Measurements from ENCODE around the gene COL2A1. TPM values are rescaled to one million over a fixed set of nuclear protein-coding genes. Genes with fewer than 3 reads are reported as not detected.

COL2A1 gene
- total RNA-seq, 1 experiment from 2014 or later: 0.50 TPM

DNA sequence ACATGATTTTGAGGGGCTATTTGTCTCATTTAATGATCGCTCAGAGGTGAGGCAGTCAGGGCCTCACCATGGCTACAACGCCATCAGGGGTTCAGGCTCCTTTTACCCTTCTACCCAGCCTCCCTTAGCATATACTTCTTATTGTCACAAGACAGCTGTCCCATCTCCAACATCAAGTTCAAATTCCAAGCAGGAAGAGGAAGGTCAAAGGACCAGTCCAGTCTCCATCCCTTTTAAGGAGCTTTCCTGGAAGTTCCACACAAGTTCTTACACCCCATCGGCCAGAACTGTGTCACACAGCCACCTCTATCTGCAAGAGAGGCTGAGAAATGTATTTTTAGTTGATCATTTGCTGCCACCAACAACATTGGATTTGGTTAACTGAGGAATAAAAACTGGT lies 49.2 kb downstream of the COL2A1 start:
- TF ChIP-seq, protein P1, sequence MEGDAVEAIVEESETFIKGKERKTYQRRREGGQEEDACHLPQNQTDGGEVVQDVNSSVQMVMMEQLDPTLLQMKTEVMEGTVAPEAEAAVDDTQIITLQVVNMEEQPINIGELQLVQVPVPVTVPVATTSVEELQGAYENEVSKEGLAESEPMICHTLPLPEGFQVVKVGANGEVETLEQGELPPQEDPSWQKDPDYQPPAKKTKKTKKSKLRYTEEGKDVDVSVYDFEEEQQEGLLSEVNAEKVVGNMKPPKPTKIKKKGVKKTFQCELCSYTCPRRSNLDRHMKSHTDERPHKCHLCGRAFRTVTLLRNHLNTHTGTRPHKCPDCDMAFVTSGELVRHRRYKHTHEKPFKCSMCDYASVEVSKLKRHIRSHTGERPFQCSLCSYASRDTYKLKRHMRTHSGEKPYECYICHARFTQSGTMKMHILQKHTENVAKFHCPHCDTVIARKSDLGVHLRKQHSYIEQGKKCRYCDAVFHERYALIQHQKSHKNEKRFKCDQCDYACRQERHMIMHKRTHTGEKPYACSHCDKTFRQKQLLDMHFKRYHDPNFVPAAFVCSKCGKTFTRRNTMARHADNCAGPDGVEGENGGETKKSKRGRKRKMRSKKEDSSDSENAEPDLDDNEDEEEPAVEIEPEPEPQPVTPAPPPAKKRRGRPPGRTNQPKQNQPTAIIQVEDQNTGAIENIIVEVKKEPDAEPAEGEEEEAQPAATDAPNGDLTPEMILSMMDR (IDR thresholded peaks at IDR 0.05; ENCODE audit: unreplicated experiment): no peak
- Mint-ChIP-seq H3K4me1 (ENCODE audit: low read depth, unreplicated experiment) (no peaks in the 10 kb centered on the region), H3K27ac (ENCODE audit: unreplicated experiment) (no peak overlapping the region), H3K27me3 (ENCODE audit: unreplicated experiment) (peaks cover 74% of the 10 kb centered on the region), H3K36me3 (ENCODE audit: insufficient read depth, unreplicated experiment) (no peaks in the 10 kb centered on the region), H3K4me3 (ENCODE audit: low read depth, unreplicated experiment) (no peak overlapping the region), H3K9me3 (ENCODE audit: low read depth, unreplicated experiment) (no peaks in the 10 kb centered on the region)
- CTCF ChIA-PET: no interaction called here
- intact Hi-C loops (cut with micrococcal nuclease; ENCODE audit: unreplicated experiment): no loop called here
- no TSS peak for BruUV-seq (replicated peaks)
- DNase-seq: no peak

DNA sequence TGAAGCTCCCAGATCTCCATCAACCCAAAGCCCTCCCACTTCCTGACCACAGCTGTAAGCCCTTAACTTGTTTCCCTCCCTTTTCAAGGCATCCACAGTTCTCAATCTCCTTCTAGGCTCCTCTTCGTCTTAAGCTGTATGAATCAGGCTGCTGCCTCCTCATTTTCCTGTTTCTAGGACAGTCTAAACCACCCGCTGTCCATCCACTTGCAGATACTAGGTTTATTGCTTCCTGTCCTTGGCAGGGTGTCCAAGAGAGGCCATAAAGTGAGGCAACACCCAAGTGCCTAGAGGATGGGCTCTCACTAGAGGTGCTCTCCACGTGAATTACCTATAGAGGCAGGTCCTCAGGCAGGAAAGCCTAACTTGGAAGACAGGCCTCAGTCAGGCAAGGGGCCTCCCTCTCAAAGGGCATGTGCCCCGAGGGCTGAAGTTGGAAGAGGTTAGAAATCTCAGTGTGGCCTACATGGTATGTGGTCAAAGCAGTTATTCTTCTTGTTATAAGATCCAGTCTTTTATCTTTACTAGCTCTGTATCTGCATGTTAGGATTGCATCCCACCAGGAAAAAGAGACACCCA lies 49.7 kb downstream of the COL2A1 start:
- Mint-ChIP-seq H3K4me1 (ENCODE audit: low read depth, unreplicated experiment) (no peaks in the 10 kb centered on the region), H3K27me3 (ENCODE audit: unreplicated experiment) (peaks cover 72% of the 10 kb centered on the region), H3K27ac (ENCODE audit: unreplicated experiment) (no peak overlapping the region), H3K9me3 (ENCODE audit: low read depth, unreplicated experiment) (no peaks in the 10 kb centered on the region), H3K4me3 (ENCODE audit: low read depth, unreplicated experiment) (no peak overlapping the region), H3K36me3 (ENCODE audit: insufficient read depth, unreplicated experiment) (no peaks in the 10 kb centered on the region)
- DNase-seq: no peak
- no TSS peak for BruUV-seq (replicated peaks)
- CTCF ChIA-PET: no interaction called here
- TF ChIP-seq, protein P1 (IDR thresholded peaks at IDR 0.05; ENCODE audit: unreplicated experiment): no peak
- intact Hi-C loops (cut with micrococcal nuclease; ENCODE audit: unreplicated experiment): no loop called here

DNA sequence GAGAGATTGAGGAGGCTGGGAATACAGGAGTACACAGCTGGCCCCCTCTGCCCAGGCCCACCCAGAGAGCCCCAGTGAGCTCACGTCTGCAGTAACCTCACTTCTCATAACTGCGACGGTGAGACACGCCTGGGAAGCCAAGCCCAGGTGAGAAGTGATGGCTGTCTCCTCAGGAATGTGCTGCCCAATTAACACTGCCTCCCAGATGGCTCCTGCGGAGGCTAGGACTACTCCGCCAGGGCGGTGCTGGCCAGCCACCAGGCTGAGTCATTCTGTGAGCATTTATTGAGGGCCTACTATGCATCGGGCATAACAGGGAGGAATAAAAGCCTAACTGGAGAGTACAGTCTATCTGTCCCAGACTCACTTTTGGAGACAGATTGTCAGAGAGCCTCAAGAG lies 50.2 kb downstream of the COL2A1 start:
- intact Hi-C loops (cut with micrococcal nuclease; ENCODE audit: unreplicated experiment): no loop called here
- Mint-ChIP-seq H3K9me3 (ENCODE audit: low read depth, unreplicated experiment) (no peaks in the 10 kb centered on the region), H3K36me3 (ENCODE audit: insufficient read depth, unreplicated experiment) (no peaks in the 10 kb centered on the region), H3K27ac (ENCODE audit: unreplicated experiment) (no peak overlapping the region), H3K27me3 (ENCODE audit: unreplicated experiment) (peaks cover 67% of the 10 kb centered on the region), H3K4me1 (ENCODE audit: low read depth, unreplicated experiment) (no peaks in the 10 kb centered on the region), H3K4me3 (ENCODE audit: low read depth, unreplicated experiment) (no peak overlapping the region)
- no peak for DNase-seq
- CTCF ChIA-PET: no interaction called here
- TF ChIP-seq, protein P1 (IDR thresholded peaks at IDR 0.05; ENCODE audit: unreplicated experiment): no peak
- no TSS peak for BruUV-seq (replicated peaks)

DNA sequence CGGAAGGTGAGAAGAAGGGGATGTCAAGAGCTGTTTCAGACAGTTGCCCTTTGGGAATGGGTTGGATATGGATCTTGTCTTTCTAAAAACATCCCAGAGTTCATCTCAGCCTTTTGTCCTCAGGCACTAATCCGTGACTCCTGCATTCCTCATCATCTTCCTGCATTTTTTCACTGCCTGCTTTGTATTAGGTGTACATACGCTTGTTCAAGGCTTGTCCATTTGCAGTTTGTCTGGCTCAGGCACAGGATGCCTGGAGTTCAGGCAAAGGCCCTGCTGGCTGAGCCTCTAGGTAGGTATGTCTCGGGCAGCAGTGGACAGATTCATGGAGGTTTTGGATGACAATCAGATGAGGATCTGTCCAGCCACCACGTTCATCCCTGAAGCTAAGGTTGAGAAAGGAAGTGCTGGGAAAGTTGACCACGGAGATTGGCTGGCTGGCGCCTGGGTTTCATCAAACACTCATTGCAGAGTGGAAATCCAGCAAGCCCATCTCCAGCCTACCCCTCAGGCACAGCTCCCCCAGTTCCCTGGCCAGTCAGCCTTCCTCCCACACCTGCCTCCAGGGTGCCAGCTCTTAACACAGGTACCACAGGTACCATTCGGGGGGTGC lies 53.3 kb downstream of the COL2A1 start:
- no peaks in the 10 kb centered on the region for H3K36me3 Mint-ChIP-seq (ENCODE audit: insufficient read depth, unreplicated experiment)
- peaks cover 8% of the 10 kb centered on the region for H3K4me1 Mint-ChIP-seq (ENCODE audit: low read depth, unreplicated experiment)
- H3K27me3 Mint-ChIP-seq (ENCODE audit: unreplicated experiment): peaks cover 55% of the 10 kb centered on the region
- no peak for DNase-seq
- TF ChIP-seq, protein P1 (IDR thresholded peaks at IDR 0.05; ENCODE audit: unreplicated experiment): no peak
- intact Hi-C loops (cut with micrococcal nuclease; ENCODE audit: unreplicated experiment): no loop called here
- H3K27ac Mint-ChIP-seq (ENCODE audit: unreplicated experiment): no peak overlapping the region
- H3K9me3 Mint-ChIP-seq (ENCODE audit: low read depth, unreplicated experiment): no peaks in the 10 kb centered on the region
- H3K4me3 Mint-ChIP-seq (ENCODE audit: low read depth, unreplicated experiment): no peak overlapping the region
- CTCF ChIA-PET: interaction anchor here (0.5 to 0.9 kb wide), 2 partner anchors 10 to 46 kb away, joined by 5 to 10 read pairs; partner anchors contain the start of gene VDR
- no TSS peak for BruUV-seq (replicated peaks)

Measured in Calu3 (cell line).